GM19328 (cell line): ENCODE data around the gene CLCN3.
A peak's percentile ranks its signal among the peaks of the same experiment; 100 is the strongest.
"Not testable (repeated sequence)": the region's sequence is repeated elsewhere in the genome, so short reads cannot be mapped to it uniquely, and the experiment has no call there.

ENCODE experiments used
- ATAC-seq: cut with Tn5 transposase; IDR thresholded peaks from one replicate; pipeline ENCODE4 v1.9.1; 2021; ENCODE audit warnings: mild to moderate bottlenecking, moderate library complexity; ENCODE audit not compliant: unreplicated experiment

The CLCN3 gene

GRCh38 chr4:169655401-169655800, 35.0 kb downstream of the CLCN3 start:
- ATAC-seq, result no peak

GRCh38 chr4:169657470-169658107, 37.2 kb downstream of the CLCN3 start:
- no peak for ATAC-seq

DNA sequence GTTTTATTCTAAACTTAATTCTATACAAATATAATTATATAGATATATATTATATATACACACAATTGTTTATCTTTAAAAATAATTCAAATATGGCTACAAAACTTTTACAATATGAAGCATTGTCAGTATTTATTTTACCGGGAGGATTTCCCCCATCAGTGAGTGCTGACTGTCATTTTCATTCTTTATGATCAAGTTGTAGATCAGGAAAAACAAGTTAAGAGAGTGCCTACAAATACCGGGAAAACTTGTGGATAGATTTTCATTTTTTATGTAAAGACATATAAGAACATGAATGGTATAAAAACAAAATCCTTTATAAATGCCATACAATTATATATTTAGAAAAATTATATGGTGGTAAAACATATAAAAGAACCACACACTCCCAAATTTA, 37.8 kb downstream of the CLCN3 start:
- ATAC-seq, result no peak

GRCh38 chr4:169658975-169659715, 38.8 kb downstream of the CLCN3 start:
- ATAC-seq, result no peak

DNA sequence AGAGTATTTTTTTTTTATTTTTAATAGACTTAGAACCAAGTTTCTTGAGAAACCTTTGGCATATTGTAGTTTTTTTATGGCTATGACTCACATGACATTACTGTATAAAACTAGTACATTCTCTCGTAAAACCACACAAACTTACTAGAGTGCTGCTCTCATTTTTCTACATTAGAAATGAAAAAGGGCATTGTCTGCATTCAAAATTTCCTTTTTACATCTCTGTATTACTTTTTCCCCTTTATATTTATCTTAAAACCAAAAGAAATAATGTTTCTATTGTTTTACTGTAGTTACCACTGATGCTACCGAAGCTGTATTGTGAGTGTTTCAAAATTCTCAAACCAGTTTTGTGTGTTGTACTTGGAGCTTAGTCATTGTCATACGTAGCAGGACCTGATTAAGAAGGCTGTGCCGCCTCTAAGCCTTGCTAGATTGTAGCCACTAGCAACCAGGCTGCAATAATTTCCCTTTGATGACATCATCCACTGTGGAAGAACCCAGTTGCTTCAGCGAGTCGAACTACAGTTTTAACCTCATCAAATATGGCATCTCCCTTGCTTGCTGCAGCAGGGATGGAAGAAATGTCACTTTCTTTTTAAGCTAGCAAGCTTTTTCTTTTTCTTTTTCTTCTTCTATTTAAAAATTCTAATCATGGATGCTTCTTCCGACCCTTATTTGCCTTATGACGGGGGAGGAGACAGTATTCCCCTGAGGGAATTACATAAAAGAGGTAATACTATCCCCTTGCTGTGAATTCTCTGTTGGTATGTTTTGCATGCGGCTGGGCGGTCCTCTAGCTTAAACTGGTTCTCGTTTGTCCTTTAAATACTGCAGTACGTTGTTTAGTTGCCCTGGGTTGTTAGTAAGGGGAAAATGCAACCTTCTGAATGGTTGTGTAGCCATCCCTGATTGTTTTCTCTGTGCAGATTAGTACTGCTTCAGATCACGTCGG, 39.6 kb downstream of the CLCN3 start:
- peak; percentile 96 for ATAC-seq

DNA sequence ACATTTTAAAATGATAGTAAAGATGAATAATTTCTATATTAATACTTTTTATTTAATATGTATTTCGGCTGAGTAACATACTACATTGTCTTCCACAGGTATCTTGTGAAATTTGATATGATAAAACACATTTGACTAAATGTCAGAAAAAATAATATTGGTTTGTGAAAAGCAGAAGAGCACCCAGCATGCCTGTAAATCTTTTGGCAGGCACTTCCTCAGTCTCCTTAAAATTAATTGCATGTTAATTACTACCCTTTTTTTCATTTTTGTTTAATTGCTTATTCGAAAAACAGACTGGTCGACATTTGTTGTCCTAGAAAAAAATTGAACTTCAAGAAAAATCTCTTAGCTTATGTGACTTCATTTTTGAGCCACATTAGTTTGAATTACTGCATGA, 40.6 kb downstream of the CLCN3 start:
- ATAC-seq, result no peak

DNA sequence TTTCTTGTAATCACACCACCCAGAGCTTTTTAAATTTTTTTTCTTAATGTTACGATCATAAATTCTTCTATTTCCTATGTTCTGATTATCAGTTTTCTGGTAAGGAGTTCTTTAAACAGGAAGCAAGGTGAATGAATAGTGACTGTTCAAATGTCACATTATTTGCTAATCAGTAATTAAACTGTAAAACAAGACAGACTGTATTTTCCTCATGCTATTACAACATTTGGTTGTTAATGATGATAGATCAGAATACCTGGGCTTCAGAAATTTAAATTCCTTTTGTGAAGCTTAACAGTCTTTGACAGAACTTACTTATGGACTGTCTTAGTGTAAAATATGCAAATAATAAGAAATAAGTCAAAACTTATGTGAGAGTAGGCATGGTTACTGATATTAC, 41.4 kb downstream of the CLCN3 start:
- no peak for ATAC-seq

- ATAC-seq, result no peak
Measured at GRCh38 chr4:169662206-169662605, 41.8 kb downstream of the CLCN3 start.

DNA sequence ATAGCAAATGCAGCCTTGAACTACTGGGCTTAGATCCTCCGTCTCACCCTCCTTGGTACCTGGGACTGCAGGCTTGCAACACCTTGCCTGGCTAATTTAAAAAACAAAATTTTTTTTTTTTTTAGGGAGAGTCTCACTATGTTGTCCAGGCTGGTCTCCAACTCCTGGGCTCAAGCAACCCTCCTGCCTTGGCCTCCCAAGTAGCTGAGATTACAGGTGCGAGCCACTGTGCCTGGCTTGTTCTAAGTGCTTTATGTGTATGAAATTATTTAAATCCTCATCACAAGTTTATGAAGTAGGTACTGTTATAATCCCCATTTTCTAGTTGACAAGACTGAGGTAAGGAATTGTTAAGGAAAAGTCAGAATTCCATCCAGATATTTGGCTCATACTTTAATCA, 43.0 kb downstream of the CLCN3 start:
- ATAC-seq, result no peak

- ATAC-seq, result no peak
Measured at GRCh38 chr4:169663831-169664230, 43.5 kb downstream of the CLCN3 start.

DNA sequence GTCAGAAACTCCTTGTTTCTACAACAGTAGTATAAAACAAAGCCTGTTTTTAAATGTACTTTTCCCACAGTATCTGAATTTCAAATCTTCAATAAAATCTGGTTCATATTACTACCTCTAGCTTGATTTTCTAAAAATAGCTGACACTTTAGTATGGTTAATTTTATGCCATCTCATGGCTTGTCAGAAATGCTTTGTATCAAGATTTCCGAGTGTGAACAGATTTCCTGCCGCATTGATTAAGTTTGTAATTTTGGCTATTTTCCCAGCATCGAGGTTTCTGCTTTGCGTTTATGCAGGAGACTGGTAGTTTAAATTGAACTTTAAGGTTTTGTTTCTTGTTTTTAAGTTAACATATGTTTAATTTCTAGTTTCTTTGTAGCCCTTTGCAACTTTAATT, 44.2 kb downstream of the CLCN3 start:
- no peak for ATAC-seq

DNA sequence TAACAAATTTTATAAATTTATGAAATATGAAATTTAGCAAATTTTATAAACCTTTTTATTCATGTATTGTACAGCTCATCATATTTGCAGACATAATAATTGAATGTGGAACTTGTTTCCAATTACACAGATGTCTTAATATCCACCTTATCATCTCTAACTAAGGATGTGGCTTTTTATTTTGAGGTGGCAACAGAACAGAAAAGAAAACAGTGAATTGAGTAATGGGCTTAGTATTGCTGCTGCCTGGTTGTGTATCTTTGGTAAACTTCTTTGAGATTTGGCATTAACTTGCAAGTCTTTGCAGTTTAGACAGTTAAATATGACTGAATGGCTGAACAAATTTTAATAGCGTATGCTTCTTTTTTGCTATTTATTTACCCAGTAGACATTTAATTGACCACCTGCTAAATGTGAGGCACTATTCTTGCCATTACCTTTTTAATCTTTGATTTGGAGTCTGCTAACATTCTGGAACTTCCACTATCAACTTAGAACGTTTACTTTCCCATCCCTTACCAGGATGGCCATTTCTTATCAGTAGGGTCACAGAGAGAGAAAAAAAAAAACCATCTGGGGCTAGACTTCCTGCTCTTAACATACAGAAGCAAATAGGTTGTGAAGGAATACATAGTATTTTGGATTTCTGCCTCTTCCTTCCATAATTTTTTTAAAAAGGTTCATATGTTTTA, 44.8 kb downstream of the CLCN3 start:
- ATAC-seq, result no peak

DNA sequence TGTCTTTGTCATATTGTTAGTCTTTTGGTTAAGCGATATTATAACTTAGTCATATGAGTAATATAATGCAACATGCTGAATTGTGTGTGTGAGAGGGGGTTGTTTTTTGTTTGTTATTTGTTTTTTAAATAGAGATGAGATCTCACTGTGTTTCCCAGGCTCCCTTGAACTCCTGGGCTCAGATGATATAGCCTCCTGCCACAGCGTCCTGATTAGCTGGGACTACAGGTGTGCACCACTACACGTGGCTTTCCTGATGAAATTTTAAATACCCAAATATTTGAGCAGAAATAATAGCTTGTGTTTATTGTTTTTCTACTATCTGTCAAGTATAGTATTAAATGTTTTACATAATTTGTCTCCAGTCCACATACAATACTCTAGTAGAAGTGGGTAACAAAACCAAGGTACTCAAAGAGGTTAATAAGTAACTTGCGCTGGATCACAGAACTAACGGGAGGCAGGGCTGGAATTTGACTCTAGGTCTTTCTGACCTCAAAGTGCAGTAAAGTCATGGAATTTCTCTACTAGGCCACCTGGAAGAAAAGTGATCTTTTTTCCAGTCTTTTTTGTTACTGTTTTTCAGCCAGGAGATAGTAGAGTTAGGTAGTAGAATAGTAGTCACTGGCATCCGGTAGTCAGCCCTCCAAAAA, 47.8 kb downstream of the CLCN3 start:
- no peak for ATAC-seq

DNA sequence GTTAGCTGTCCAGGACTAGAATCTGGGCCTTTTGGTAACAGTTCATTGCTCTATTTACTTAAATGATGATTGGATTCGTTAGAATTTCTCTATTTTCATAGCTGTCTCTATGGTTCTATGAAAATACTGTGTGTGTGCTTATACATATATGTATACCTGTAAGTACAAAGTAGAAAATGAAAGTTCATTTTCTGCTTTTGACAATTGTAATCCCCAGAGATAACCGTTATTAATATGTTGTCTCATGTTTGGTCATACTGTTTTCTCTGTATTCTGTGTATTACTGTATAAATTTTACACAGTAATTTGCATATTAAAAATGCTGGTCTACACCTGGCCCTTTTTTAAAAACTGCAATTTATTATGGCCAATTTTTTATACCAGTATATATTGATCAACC, 55.4 kb downstream of the CLCN3 start:
- no peak for ATAC-seq

- no peak for ATAC-seq
Measured at GRCh38 chr4:169677150-169677748, 56.9 kb downstream of the CLCN3 start.

GRCh38 chr4:169678486-169678885, 58.1 kb downstream of the CLCN3 start:
- ATAC-seq, result not testable (repeated sequence)

- ATAC-seq, result not testable (repeated sequence)
Measured at GRCh38 chr4:169678951-169679591, 58.7 kb downstream of the CLCN3 start.

GRCh38 chr4:169682372-169683047, 62.1 kb downstream of the CLCN3 start:
- ATAC-seq, result no peak

DNA sequence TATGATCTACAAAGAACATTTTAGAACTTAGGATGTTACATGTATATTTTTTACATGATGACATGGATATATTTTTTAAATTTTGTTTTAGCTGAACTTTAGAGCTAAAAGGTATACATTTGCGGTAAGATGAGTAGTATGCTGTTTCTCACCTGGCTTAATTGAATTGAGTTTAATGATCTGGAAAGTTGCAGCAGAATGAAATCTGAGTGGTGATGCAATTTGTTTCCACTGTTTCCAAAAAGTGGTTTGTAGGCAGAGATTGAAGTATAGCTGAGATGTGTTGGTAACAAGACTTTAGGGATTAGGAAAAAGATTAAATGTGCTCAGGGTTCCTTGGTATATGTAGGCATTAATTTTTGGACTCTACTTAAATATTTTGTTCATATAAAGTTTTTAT, 69.3 kb downstream of the CLCN3 start:
- ATAC-seq, result no peak
